ENCODE results near the gene INTU. TPM values are rescaled to one million over a fixed set of nuclear protein-coding genes. Genes with fewer than 3 reads are reported as not detected.

INTU gene
- total RNA-seq, 1 donor from 2014 or later: 1.1 TPM

DNA sequence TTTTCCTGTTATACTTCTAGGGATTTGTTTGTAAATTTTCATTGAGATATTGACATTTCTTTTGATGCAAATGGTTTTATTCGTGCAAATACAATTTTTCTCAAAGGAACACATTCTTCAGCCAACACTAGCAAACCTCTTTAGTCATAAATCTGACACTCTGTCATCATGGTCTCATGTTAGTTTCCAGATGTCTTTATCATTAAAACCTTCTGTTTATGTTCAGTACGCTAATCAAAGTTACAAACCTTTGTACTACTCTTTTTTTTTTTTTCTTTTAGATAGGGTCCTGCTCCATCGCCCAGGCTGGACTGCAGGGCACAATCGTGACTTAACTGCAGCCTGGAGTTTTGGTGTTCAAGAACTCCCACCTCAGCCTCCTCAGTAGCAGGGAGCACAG lies 104.5 kb downstream of the INTU start:
- ATAC-seq: no peak
- no peak for DNase-seq (ENCODE audit: low spot score)

DNA sequence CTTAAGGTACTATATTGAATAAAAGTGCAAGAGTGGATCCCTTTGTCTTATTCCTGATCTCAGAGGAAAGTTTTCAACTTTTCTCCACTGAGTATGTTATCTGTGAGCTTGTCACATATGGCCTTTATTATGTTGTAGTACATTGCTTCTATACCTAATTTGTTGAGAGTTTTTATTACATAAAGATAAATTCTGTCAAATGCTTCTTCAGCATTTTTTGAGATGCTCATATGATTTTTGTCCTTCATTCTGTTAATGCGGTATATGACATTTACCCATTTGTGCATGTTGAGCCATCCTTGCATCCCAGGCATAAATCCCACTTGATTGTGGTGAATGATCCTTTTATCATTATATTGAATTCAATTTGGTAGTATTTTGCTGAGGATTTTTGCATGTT lies 108.5 kb downstream of the INTU start:
- ATAC-seq: no peak
- no peak for DNase-seq (ENCODE audit: low spot score)

DNA sequence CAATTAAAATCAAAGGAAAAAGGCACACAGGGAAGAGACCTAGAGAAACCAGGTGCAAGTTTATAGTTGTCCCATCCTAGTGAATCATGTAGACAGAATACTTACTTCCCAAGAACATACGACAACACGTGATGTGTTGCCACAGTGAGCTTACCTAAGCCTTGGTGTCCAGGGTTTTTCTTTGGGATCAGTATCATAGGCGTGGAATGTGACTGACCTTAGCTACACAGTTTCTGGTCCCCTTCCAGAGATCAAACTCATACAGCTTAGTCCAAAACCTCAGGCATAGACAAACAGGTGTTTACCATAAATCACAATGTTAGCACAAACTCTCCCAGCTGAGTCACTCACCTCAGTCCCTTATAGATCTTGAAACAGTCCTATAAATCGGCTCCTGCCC lies 115.1 kb downstream of the INTU start:
- no peak for ATAC-seq
- no peak for DNase-seq (ENCODE audit: low spot score)

DNA sequence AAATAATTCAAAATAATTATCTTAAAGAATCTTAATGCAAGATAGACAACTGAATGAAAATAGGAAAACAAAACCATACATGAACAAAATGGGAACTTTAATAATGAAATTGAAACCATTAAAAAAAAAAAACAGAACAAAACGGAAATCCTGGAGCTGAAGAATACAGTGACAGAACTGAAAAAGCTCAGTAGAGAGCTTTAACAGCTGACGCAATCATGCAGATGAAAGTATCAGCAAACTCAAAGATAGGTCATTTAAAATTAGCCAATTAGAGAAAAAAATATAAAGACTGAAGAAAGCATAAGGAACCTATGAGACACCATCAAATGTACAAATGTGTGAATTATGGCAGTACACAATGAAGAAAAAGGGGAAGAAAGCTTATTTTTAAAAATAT lies 116.2 kb downstream of the INTU start:
- ATAC-seq (no peak), DNase-seq (ENCODE audit: low spot score) (no peak)

GRCh38 chr4:127756906-127757305 lies 124.1 kb downstream of the INTU start:
- ATAC-seq: no peak
- no peak for DNase-seq (ENCODE audit: low spot score)

GRCh38 chr4:127759228-127759820 lies 126.6 kb downstream of the INTU start:
- no peak for DNase-seq (ENCODE audit: low spot score)
- no peak for ATAC-seq

GRCh38 chr4:127759893-127760292 lies 127.1 kb downstream of the INTU start:
- ATAC-seq (no peak), DNase-seq (ENCODE audit: low spot score) (no peak)

DNA sequence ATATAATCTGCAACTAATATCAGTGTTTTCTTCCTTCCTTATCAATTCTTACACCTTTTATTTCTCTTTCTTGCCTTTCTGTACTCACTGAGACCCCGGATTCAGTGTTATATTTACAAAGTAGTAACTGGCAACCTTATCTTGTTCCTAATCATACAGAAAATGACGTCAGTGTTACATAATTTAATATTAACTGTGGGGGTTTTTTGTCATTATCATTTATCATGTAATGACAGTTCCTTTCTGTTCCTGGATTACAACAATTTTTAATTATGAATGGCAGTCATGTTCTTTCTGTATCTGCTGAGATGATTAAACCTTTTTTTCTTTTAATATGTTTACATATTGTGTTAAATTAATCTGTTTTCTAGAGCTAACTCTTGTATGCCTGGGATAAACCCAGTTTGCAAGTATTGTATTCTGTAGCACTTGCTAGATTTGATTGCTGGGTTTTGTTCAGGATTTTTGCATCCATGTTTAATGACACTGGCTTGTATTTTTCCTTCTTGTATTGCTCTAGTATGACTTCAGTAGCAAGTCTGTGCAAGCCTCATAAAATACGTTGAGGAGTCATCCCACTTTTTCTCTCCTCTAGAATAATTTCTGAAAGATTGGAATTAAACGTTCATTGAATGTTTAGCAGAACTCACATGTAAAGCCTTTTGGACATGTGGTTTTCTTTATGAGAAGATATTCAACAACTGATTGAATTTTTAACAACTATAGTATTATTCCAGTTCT lies 138.9 kb downstream of the INTU start:
- DNase-seq (ENCODE audit: low spot score) (no peak), ATAC-seq (no peak)

- ATAC-seq (no peak), DNase-seq (ENCODE audit: low spot score) (no peak)
Measured at GRCh38 chr4:127772769-127773671, 140.3 kb downstream of the INTU start.

DNA sequence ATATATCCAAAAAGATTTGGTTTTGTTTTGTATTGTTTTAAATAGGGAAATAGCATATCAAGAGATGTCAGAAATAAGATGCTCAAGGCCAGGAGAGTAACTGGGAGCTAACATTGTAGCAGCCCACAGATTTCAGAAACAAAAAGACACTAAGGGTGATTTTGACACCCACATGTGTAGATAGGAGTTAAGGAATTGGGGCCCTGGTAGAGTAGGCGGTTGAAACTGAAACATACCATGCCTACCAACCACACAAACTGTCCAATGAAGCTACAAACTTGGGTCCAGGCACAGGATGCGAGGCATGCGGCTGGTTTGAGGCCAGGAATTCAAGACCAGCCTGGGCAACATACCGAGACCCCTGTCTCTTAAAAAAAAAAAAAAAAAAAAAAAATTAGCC lies 143.1 kb downstream of the INTU start:
- no peak for ATAC-seq
- DNase-seq (ENCODE audit: low spot score): no peak

Other genes with a start within 250 kb of the INTU start
- not detected for gene SLC25A31, start 97.4 kb downstream of the INTU start, total RNA-seq
- gene HSPA4L, start 149.4 kb downstream of the INTU start, total RNA-seq: 3.9 TPM
- 0.30 TPM for gene PLK4, start 247.9 kb downstream of the INTU start, total RNA-seq

All from left lobe of liver (tissue), 2 donors.